Type B pancreatic cell (in vitro differentiated cells): Measurements from ENCODE around the gene BACE2. TPM values are rescaled to one million over a fixed set of nuclear protein-coding genes. Genes with fewer than 3 reads are reported as not detected.

ENCODE experiments used
- DNase-seq: peaks from one replicate; pipeline ENCODE4 v3.0.0; 2021; ENCODE audit warnings: mixed read lengths; ENCODE audit not compliant: unreplicated experiment; ENCODE audit errors: extremely low spot score
- H3K27ac Mint-ChIP-seq: 2 replicates; pipeline ENCODE4 v1.8.0; 2021; ENCODE audit warnings: mild to moderate bottlenecking, mixed read lengths
- H3K27me3 Mint-ChIP-seq: 2 replicates; pipeline ENCODE4 v1.8.0; 2021; ENCODE audit warnings: mixed read lengths
- H3K36me3 Mint-ChIP-seq: 2 replicates; pipeline ENCODE4 v1.8.0; 2021; ENCODE audit warnings: mixed read lengths
- H3K4me1 Mint-ChIP-seq: one replicate; pipeline ENCODE4 v1.8.0; 2021; ENCODE audit warnings: mixed read lengths; ENCODE audit not compliant: unreplicated experiment
- H3K4me3 Mint-ChIP-seq: 2 replicates; pipeline ENCODE4 v1.8.0; 2021; ENCODE audit warnings: mild to moderate bottlenecking, mixed read lengths
- H3K9me3 Mint-ChIP-seq: 2 replicates; pipeline ENCODE4 v1.8.0; 2021; ENCODE audit warnings: mixed read lengths
- total RNA-seq: library from RNA; stranded (reverse); gene quantifications from 2 replicates; pipeline ENCODE4 v1.2.1, GENCODE V29; 2021; ENCODE audit warnings: low replicate concordance
- TF ChIP-seq, protein P1 (sequence below): fragments of 200-600 bp; sonication (generic); conservative IDR thresholded peaks from 2 replicates; pipeline ENCODE4 v1.5.0; 2021; ENCODE audit warnings: antibody characterized with exemption, mild to moderate bottlenecking

Gene BACE2
- total RNA-seq, 1 donor from 2014 or later = 29.8 TPM

DNA sequence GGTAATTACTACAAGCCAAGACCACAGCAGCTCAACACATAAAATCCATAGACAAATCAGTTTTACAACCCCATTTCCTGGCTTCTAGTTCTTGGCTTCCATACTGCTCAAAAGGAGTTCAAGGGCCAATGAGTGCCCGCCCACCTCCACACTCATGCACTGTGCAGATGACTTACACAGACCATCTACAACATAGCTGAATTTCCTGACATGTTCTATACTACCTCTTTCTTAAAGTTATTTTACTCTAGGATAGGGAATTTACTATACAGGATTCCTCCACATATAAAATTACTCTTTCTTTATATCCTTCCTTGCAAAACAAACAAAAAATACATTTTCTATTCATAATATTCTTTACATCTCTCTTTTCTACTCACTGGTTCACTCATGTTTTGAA, 14.6 kb downstream of the BACE2 start:
- no peaks in the 10 kb centered on the region for H3K27me3 Mint-ChIP-seq
- TF ChIP-seq, protein P1, sequence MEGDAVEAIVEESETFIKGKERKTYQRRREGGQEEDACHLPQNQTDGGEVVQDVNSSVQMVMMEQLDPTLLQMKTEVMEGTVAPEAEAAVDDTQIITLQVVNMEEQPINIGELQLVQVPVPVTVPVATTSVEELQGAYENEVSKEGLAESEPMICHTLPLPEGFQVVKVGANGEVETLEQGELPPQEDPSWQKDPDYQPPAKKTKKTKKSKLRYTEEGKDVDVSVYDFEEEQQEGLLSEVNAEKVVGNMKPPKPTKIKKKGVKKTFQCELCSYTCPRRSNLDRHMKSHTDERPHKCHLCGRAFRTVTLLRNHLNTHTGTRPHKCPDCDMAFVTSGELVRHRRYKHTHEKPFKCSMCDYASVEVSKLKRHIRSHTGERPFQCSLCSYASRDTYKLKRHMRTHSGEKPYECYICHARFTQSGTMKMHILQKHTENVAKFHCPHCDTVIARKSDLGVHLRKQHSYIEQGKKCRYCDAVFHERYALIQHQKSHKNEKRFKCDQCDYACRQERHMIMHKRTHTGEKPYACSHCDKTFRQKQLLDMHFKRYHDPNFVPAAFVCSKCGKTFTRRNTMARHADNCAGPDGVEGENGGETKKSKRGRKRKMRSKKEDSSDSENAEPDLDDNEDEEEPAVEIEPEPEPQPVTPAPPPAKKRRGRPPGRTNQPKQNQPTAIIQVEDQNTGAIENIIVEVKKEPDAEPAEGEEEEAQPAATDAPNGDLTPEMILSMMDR = no peak
- H3K4me1 Mint-ChIP-seq = peaks cover 4% of the 10 kb centered on the region
- peak; percentile 4 for DNase-seq
- no peak overlapping the region for H3K4me3 Mint-ChIP-seq
- H3K9me3 Mint-ChIP-seq = peaks cover 6% of the 10 kb centered on the region
- no peaks in the 10 kb centered on the region for H3K36me3 Mint-ChIP-seq
- H3K27ac Mint-ChIP-seq = no peak overlapping the region

DNA sequence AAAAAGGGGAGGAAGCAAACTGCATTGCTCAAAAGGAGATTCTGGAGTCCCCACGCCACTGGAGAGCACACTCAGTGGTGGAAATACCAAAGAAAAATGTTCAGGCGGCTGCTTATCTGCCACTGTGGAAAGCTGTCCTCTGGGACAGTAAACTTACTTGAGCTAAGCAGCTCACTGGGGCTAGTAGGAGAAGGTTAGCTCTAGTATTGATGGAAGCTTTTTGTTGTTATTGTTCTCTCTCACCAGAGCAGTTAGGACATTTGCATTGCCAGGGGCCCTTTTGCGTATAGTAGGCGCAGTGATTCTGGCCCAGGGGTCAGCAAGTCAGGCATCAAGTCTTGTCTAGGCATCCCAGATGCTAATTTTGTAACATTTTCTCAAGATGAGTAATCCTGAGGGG, 15.6 kb downstream of the BACE2 start:
- Mint-ChIP-seq H3K4me3 (no peak overlapping the region), H3K4me1 (peaks cover 4% of the 10 kb centered on the region), H3K27ac (no peak overlapping the region), H3K36me3 (no peaks in the 10 kb centered on the region), H3K27me3 (no peaks in the 10 kb centered on the region), H3K9me3 (peaks cover 6% of the 10 kb centered on the region)
- DNase-seq = no peak
- TF ChIP-seq, protein P1 = no peak

DNA sequence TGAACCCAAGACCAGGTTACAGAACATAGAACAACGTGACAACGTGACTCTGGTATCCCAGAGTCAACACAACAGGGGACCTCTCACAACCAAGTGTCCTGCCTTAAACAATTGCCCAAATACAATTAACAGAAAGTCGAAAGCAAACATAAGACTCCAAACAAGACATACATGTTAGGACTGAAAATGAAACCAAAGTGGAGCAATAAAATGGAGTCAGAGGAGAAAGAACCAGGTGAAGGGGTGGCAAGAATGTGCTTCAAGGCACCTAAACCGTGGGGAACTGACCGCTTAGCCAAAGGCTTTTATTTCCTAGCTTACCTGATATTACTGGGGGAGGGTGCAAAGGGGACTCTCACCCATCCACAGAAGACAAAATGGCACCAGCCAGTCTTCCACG, 17.8 kb downstream of the BACE2 start:
- no peak overlapping the region for H3K27ac Mint-ChIP-seq
- no peak for DNase-seq
- no peaks in the 10 kb centered on the region for H3K4me1 Mint-ChIP-seq
- H3K9me3 Mint-ChIP-seq = peaks cover 13% of the 10 kb centered on the region
- H3K27me3 Mint-ChIP-seq = no peaks in the 10 kb centered on the region
- no peak overlapping the region for H3K4me3 Mint-ChIP-seq
- peaks cover 6% of the 10 kb centered on the region for H3K36me3 Mint-ChIP-seq
- TF ChIP-seq, protein P1 = no peak

DNA sequence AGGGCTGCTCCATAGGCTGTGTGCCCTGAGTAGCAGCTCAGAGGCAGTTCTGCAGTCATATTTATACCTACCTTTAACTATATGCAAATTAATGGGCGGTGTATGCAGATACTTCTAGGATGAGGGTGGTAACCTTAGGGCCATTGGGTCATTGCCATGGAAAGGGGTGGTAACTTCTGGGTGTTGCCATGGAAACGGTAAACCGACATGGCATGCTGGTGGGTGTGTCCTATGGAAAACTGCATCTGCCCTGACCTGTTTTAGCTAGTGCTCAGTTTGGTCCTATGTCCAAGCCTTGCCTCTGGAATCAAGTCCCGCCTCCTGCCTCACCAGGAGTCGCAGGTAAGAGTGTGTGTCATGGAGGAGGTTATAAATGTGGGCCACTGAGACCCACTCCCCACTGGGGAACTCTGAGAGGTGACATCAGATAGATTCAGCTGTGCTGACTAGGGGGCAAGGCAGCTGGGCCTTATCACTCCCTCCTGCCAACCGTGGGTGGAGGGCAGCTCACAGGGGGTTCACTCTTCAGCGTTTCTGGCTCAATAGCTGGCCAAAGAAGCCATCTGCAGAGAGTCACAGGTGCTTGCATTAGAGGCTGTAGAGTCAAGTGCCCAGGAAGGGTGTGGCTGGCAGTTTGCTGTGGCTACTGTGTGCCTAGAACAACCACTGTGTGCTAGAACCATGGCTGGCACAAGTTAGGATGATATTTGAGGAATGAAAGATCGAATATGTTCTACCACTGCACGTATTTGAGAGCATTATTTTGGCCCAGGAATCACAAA, 19.0 kb downstream of the BACE2 start:
- Mint-ChIP-seq H3K4me3 (no peak overlapping the region), H3K27ac (no peak overlapping the region), H3K36me3 (peaks cover 6% of the 10 kb centered on the region), H3K27me3 (no peaks in the 10 kb centered on the region), H3K4me1 (no peaks in the 10 kb centered on the region), H3K9me3 (peaks cover 7% of the 10 kb centered on the region)
- TF ChIP-seq, protein P1 = no peak
- DNase-seq = no peak

DNA sequence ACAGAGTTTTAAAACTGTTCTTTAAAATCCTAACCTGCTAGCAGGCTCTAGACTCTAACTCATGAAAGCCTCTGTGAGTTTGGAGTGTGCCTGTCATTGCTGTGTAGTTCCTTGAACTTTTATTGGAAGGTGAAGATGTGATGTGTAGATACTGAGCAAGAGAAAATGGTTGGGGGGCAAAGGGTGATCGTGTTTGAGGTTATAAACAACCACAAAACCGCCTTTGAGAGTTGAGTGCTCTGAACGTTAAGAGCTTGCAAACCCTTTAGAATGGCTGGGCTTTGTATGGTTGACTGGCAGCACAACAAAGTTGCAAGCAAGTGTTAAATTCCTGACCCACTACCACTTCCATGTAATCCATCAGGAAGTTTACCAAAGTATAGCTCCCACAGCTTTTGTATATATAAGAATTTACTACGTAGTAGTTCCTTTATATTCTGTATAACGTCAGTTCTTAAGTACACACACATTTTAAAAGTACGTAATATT, 19.6 kb downstream of the BACE2 start:
- H3K9me3 Mint-ChIP-seq = peaks cover 7% of the 10 kb centered on the region
- TF ChIP-seq, protein P1 = no peak

More for the DNA sequence above, 19.6 kb downstream of the BACE2 start:
- Mint-ChIP-seq H3K27me3 (no peaks in the 10 kb centered on the region), H3K4me1 (no peaks in the 10 kb centered on the region), H3K4me3 (no peak overlapping the region), H3K27ac (no peak overlapping the region), H3K36me3 (peaks cover 6% of the 10 kb centered on the region)
- DNase-seq = no peak
